H9 (cell line): Measurements from ENCODE around the gene LDB2. TPM values are rescaled to one million over a fixed set of nuclear protein-coding genes. Genes with fewer than 3 reads are reported as not detected.

Source experiments
- DNase-seq: peaks from one replicate; pipeline ENCODE4 v3.0.0-alpha.2; 2017
- H2AFZ ChIP-seq: one replicate; pipeline ENCODE4 v1.6.1; 2013; ENCODE audit warnings: mild to moderate bottlenecking, low read length, control low read depth, moderate library complexity
- H2AK5ac ChIP-seq: 2 replicates; pipeline ENCODE4 v1.6.1; 2013; ENCODE audit warnings: low read length, control low read depth, mixed read lengths; ENCODE audit not compliant: insufficient read length
- H2BK120ac ChIP-seq: one replicate; pipeline ENCODE4 v1.6.1; 2013; ENCODE audit warnings: low read depth, mild to moderate bottlenecking, low read length, control low read depth, inconsistent platforms; ENCODE audit not compliant: poor library complexity, severe bottlenecking
- H2BK12ac ChIP-seq: 2 replicates; pipeline ENCODE4 v1.6.1; 2013; ENCODE audit warnings: low read length, control low read depth, mixed read lengths, low read depth; ENCODE audit not compliant: insufficient read length
- H2BK15ac ChIP-seq: 2 replicates; pipeline ENCODE4 v1.6.1; 2013; ENCODE audit warnings: low read depth, low read length, control low read depth
- H2BK20ac ChIP-seq: one replicate; pipeline ENCODE4 v1.6.1; 2013; ENCODE audit warnings: low read depth, mild to moderate bottlenecking, low read length, control low read depth, inconsistent platforms; ENCODE audit not compliant: poor library complexity, severe bottlenecking
- H2BK5ac ChIP-seq: 2 replicates; pipeline ENCODE4 v1.6.1; 2013; ENCODE audit warnings: low read length, control low read depth, mixed read lengths; ENCODE audit not compliant: insufficient read length
- H3K14ac ChIP-seq: 2 replicates; pipeline ENCODE4 v1.6.1; 2013; ENCODE audit warnings: low read length, control low read depth; ENCODE audit not compliant: insufficient read depth
- H3K18ac ChIP-seq: 2 replicates; pipeline ENCODE4 v1.6.1; 2013; ENCODE audit warnings: low read depth, mild to moderate bottlenecking, mixed read lengths, low read length, control low read depth; ENCODE audit not compliant: insufficient read length
- H3K23ac ChIP-seq: 2 replicates; pipeline ENCODE4 v1.6.1; 2013; ENCODE audit warnings: low read length, control low read depth, mixed read lengths, low read depth; ENCODE audit not compliant: insufficient read length
- H3K23me2 ChIP-seq: 2 replicates; pipeline ENCODE4 v1.6.1; 2013; ENCODE audit warnings: low read depth, mild to moderate bottlenecking, mixed read lengths, low read length, control low read depth; ENCODE audit not compliant: insufficient read length, poor library complexity, severe bottlenecking
- H3K27ac ChIP-seq: 2 replicates; pipeline ENCODE4 v1.5.1; 2013; ENCODE audit warnings: low read length, control low read depth, mixed read lengths, low read depth; ENCODE audit not compliant: insufficient read length
- H3K27me3 ChIP-seq: 2 replicates; pipeline ENCODE4 v1.6.1; 2013; ENCODE audit warnings: low read length, control low read depth, inconsistent platforms; ENCODE audit not compliant: insufficient read depth
- H3K4ac ChIP-seq: 2 replicates; pipeline ENCODE4 v1.6.1; 2013; ENCODE audit warnings: low read depth, mild to moderate bottlenecking, control low read depth, inconsistent platforms, low read length, moderate library complexity
- H3K4me1 ChIP-seq: 2 replicates; pipeline ENCODE4 v1.6.1; 2013; ENCODE audit warnings: low read length, control low read depth, inconsistent platforms; ENCODE audit not compliant: insufficient read depth
- H3K4me2 ChIP-seq: 2 replicates; pipeline ENCODE4 v1.6.1; 2013; ENCODE audit warnings: low read length, control low read depth, mixed read lengths; ENCODE audit not compliant: insufficient read length, insufficient read depth
- H3K56ac ChIP-seq: 2 replicates; pipeline ENCODE4 v1.6.1; 2013; ENCODE audit warnings: low read depth, mild to moderate bottlenecking, mixed read lengths, low read length, control low read depth; ENCODE audit not compliant: insufficient read length
- H3K79me1 ChIP-seq: 2 replicates; pipeline ENCODE4 v1.6.1; 2013; ENCODE audit warnings: low read depth, mild to moderate bottlenecking, moderate library complexity, low read length, control low read depth, inconsistent platforms; ENCODE audit not compliant: insufficient read depth, poor library complexity, severe bottlenecking
- H3K79me2 ChIP-seq: 2 replicates; pipeline ENCODE4 v1.6.1; 2013; ENCODE audit warnings: low read length, control low read depth, inconsistent platforms; ENCODE audit not compliant: insufficient read depth
- H3K9ac ChIP-seq: 2 replicates; pipeline ENCODE4 v1.6.1; 2013; ENCODE audit warnings: low read length, control low read depth, mixed read lengths; ENCODE audit not compliant: insufficient read length; ENCODE audit errors: extremely low read depth
- H3K9me3 ChIP-seq: one replicate; pipeline ENCODE4 v1.6.1; 2013; ENCODE audit warnings: low read depth, low read length, inconsistent platforms; ENCODE audit not compliant: control insufficient read depth
- H3T11ph ChIP-seq: one replicate; pipeline ENCODE4 v1.6.1; 2013; ENCODE audit warnings: mild to moderate bottlenecking, low read length, control low read depth, inconsistent platforms
- H4K20me1 ChIP-seq: one replicate; pipeline ENCODE4 v1.6.1; 2013; ENCODE audit not compliant: control insufficient read depth, insufficient read length, insufficient read depth
- H4K5ac ChIP-seq: 2 replicates; pipeline ENCODE4 v1.6.1; 2013; ENCODE audit warnings: low read depth, mild to moderate bottlenecking, mixed read lengths, low read length, control low read depth; ENCODE audit not compliant: insufficient read length
- H4K8ac ChIP-seq: replicated peaks from 2 replicates; pipeline ENCODE4 v1.6.1; 2013; ENCODE audit warnings: low read length, control low read depth, mixed read lengths, low read depth; ENCODE audit not compliant: insufficient read length
- H4K91ac ChIP-seq: 2 replicates; pipeline ENCODE4 v1.6.1; 2013; ENCODE audit warnings: low read depth, mild to moderate bottlenecking, moderate library complexity, mixed read lengths, low read length, control low read depth; ENCODE audit not compliant: insufficient read length
- H3K27ac Mint-ChIP-seq, 3 experiments: 2 replicates in 2 of 3; 3 replicates in 1 of 3; pipeline ENCODE4 v1.8.0; 2020 to 2021; ENCODE audit warnings: mixed read lengths in 3 of 3, mild to moderate bottlenecking in 1 of 3, moderate library complexity in 1 of 3
- H3K27me3 Mint-ChIP-seq: 2 replicates; pipeline ENCODE4 v1.8.0; 2021; ENCODE audit warnings: low read depth, mild to moderate bottlenecking, moderate library complexity, mixed read lengths
- H3K36me3 Mint-ChIP-seq, 3 experiments: 2 replicates in 2 of 3; 3 replicates in 1 of 3; pipeline ENCODE4 v1.8.0; 2020 to 2021; ENCODE audit warnings: low read depth in 3 of 3, mixed read lengths in 3 of 3; ENCODE audit not compliant: insufficient read depth in 1 of 3
- H3K4me1 Mint-ChIP-seq, 2 experiments: 2 replicates each; pipeline ENCODE4 v1.8.0; 2020; ENCODE audit warnings: mixed read lengths in 2 of 2
- H3K4me3 Mint-ChIP-seq, 2 experiments: 2 replicates in 1 of 2; 3 replicates in 1 of 2; pipeline ENCODE4 v1.8.0; 2020 to 2021; ENCODE audit warnings: mild to moderate bottlenecking in 2 of 2, mixed read lengths in 2 of 2, moderate library complexity in 1 of 2
- H3K9me3 Mint-ChIP-seq, 2 experiments: 2 replicates in 1 of 2; 3 replicates in 1 of 2; pipeline ENCODE4 v1.8.0; 2020; ENCODE audit warnings: mild to moderate bottlenecking in 2 of 2, mixed read lengths in 2 of 2, moderate library complexity in 1 of 2
- CTCF ChIP-seq: fragments of 200-600 bp; sonication (generic); conservative IDR thresholded peaks from 3 replicates; pipeline ENCODE4 v1.8.0; 2021; ENCODE audit warnings: antibody characterized with exemption, mild to moderate bottlenecking
- WGBS: extraction: QIAGEN DNeasy Blood & Tissue Kit; methylation state at CpG from one replicate; pipeline ENCODE4 v1.1.7; 2013; ENCODE audit warnings: missing lambda C conversion rate, low lambda C conversion rate, mixed read lengths; ENCODE audit not compliant: insufficient read length; ENCODE audit errors: extremely low coverage; 5-methylcytosine and 5-hydroxymethylcytosine counted together
- total RNA-seq: library from RNA; stranded (reverse); gene quantifications from 2 replicates; pipeline ENCODE4 v1.2.1, GENCODE V29; 2021

Gene LDB2
- total RNA-seq, 1 experiment from 2014 or later, result 22.5 TPM

- Histone ChIP-seq H3K79me2 (no peaks in the 10 kb centered on the region), H4K5ac (no peak overlapping the region), H4K20me1 (no peaks in the 10 kb centered on the region), H3K79me1 (no peaks in the 10 kb centered on the region), H4K8ac (no peak overlapping the region), H3K4me2 (no peak overlapping the region), H2BK12ac (no peak overlapping the region), H3K27ac (no peak overlapping the region), H2AFZ (no peak overlapping the region), H3K56ac (no peak overlapping the region), H3K18ac (no peak overlapping the region), H2BK15ac (no peak overlapping the region), H2AK5ac (no peak overlapping the region), H3K4ac (no peak overlapping the region), H3K23ac (no peak overlapping the region), H2BK20ac (no peak overlapping the region), H3K9ac (no peak overlapping the region), H3K9me3 (no peaks in the 10 kb centered on the region), H4K91ac (no peak overlapping the region), H3K23me2 (no peaks in the 10 kb centered on the region), H2BK5ac (no peak overlapping the region), H2BK120ac (no peak overlapping the region), H3K14ac (no peak overlapping the region), H3T11ph (no peak overlapping the region), H3K4me1 (no peaks in the 10 kb centered on the region), H3K27me3 (no peaks in the 10 kb centered on the region)
- no peaks in the 10 kb centered on the region for H3K27me3 Mint-ChIP-seq
- no peak for DNase-seq
- WGBS, result no CpG with 5 or more reads among the region's 2 CpGs
- no peak for TF ChIP-seq CTCF
- no peak overlapping the region for H3K4me3 Mint-ChIP-seq
- H3K9me3 Mint-ChIP-seq, result peaks cover 3% of the 10 kb centered on the region in 2 experiments
- peaks cover under 1 to 3% (median 3%) of the 10 kb centered on the region in 3 experiments; a peak in 5 of 7 replicates for H3K36me3 Mint-ChIP-seq
- H3K27ac Mint-ChIP-seq, result no peak overlapping the region
- H3K4me1 Mint-ChIP-seq, result no peaks in the 10 kb centered on the region
Measured at GRCh38 chr4:16550531-16550930, 347.9 kb downstream of the LDB2 start.
